HEK293T (cell line): Measurements from ENCODE around the gene PHF14.

Source experiments
- CTCF ChIA-PET: fragments of 350-600 bp; formaldehyde crosslinking; extraction: SDS; loops from one replicate; lab custom pipeline; 2021; ENCODE audit warnings: antibody characterized with exemption, inconsistent platforms; lab: Yijun Ruan, JAX
- POLR2A ChIA-PET: fragments of 350-600 bp; formaldehyde crosslinking; extraction: SDS; loops from one replicate; lab custom pipeline; 2020; ENCODE audit warnings: antibody characterized with exemption, inconsistent platforms; lab: Yijun Ruan, JAX
- DNase-seq: peaks from one replicate; pipeline ENCODE4 v3.0.0; 2012; ENCODE audit warnings: mixed read lengths; ENCODE audit errors: extremely low spot score
- ARNT ChIP-seq: fragments of 450-650 bp; IDR thresholded peaks from 2 replicates; pipeline ENCODE4 v1.6.1; 2017; ENCODE audit warnings: mild to moderate bottlenecking
- BHLHE40 ChIP-seq: fragments of 450-650 bp; IDR thresholded peaks from 2 replicates; pipeline ENCODE4 v1.6.1; 2016; ENCODE audit warnings: mild to moderate bottlenecking, moderate library complexity, borderline replicate concordance
- CTBP1 ChIP-seq: fragments of 450-650 bp; IDR thresholded peaks from 2 replicates; pipeline ENCODE4 v1.6.1; 2016; ENCODE audit warnings: borderline replicate concordance
- ELF4 ChIP-seq: fragments of 450-650 bp; IDR thresholded peaks from 2 replicates; pipeline ENCODE4 v1.6.1; 2017; ENCODE audit warnings: antibody characterized with exemption
- FOXA1 ChIP-seq: fragments of 450-650 bp; IDR thresholded peaks from 2 replicates; pipeline ENCODE4 v1.6.1; 2016; ENCODE audit warnings: mild to moderate bottlenecking
- FOXK2 ChIP-seq: fragments of 450-650 bp; IDR thresholded peaks from 2 replicates; pipeline ENCODE4 v1.6.1; 2016; ENCODE audit warnings: mild to moderate bottlenecking
- FOXM1 ChIP-seq: fragments of 450-650 bp; IDR thresholded peaks from 2 replicates; pipeline ENCODE4 v1.6.1; 2017; ENCODE audit warnings: mild to moderate bottlenecking, borderline replicate concordance
- HDGF ChIP-seq: fragments of 450-650 bp; IDR thresholded peaks from 2 replicates; pipeline ENCODE4 v1.6.1; 2017; ENCODE audit warnings: antibody characterized with exemption, borderline replicate concordance
- L3MBTL2 ChIP-seq: fragments of 450-650 bp; conservative IDR thresholded peaks from 2 replicates; pipeline ENCODE4 v1.6.1; 2016; ENCODE audit warnings: mild to moderate bottlenecking
- LEF1 ChIP-seq: fragments of 450-650 bp; IDR thresholded peaks from 2 replicates; pipeline ENCODE4 v1.6.1; 2017; ENCODE audit warnings: mild to moderate bottlenecking, borderline replicate concordance
- NFRKB ChIP-seq: fragments of 450-650 bp; IDR thresholded peaks from 2 replicates; pipeline ENCODE4 v1.6.1; 2016; ENCODE audit warnings: mild to moderate bottlenecking, moderate library complexity
- SP1 ChIP-seq: fragments of 450-650 bp; IDR thresholded peaks from 2 replicates; pipeline ENCODE4 v1.6.1; 2017
- SUZ12 ChIP-seq: fragments of 450-650 bp; IDR thresholded peaks from 2 replicates; pipeline ENCODE4 v1.6.1; 2016; ENCODE audit warnings: mild to moderate bottlenecking
- TARDBP ChIP-seq: fragments of 450-650 bp; IDR thresholded peaks from 2 replicates; pipeline ENCODE4 v1.6.1; 2016
- ZNF384 ChIP-seq: fragments of 450-650 bp; IDR thresholded peaks from 2 replicates; pipeline ENCODE4 v1.6.1; 2016
- TF ChIP-seq, protein P1 (sequence below): fragments of 450-650 bp; IDR thresholded peaks from 2 replicates; pipeline ENCODE4 v1.6.1; 2016

PHF14 gene

DNA sequence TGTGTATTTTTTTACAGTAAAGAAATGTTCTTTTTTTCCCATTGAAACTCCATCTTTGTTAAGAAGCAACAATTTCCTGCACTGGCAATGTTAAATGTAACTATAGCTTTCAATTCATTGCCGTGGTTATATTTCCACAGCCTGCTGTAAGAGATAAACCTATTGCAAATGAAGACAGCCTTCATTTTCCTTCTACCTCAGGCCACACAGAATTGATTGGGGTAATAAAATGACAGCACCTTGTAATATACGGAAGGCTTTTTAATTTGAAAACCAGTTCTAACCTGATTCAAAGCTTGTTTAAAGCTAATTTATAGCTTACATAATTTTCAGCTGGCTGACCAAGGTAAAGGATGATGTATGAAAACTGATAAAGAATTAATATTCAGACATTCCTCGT is 161.9 kb downstream of the PHF14 start:
- CTCF ChIA-PET: no interaction called here
- DNase-seq: no peak
- POLR2A ChIA-PET: no interaction called here
- no peak for TF ChIP-seq SP1
- no peak for TF ChIP-seq ARNT
- TF ChIP-seq, protein P1, sequence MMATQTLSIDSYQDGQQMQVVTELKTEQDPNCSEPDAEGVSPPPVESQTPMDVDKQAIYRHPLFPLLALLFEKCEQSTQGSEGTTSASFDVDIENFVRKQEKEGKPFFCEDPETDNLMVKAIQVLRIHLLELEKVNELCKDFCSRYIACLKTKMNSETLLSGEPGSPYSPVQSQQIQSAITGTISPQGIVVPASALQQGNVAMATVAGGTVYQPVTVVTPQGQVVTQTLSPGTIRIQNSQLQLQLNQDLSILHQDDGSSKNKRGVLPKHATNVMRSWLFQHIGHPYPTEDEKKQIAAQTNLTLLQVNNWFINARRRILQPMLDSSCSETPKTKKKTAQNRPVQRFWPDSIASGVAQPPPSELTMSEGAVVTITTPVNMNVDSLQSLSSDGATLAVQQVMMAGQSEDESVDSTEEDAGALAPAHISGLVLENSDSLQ: no peak
- TF ChIP-seq FOXA1: no peak
- TF ChIP-seq HDGF: no peak
- no peak for TF ChIP-seq NFRKB
- TF ChIP-seq BHLHE40: no peak
- TF ChIP-seq FOXK2: no peak

DNA sequence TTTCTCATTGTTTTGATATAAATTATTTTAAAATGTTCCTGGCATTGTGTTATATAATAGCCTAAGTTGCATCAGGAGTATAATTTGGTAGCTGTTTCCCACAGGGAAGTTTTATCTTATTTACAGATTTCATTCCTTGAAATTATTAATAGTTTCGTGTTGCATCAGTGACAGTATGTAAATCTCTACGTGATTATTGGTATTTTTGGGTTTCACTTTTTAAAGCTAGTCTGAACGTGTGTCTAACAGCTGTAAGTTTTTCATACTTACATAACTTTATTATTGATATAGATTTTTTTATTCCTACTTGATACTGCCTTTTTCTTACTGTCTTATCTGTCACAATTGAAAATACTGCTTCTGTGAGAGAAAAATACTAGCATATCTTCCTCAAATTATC is 167.9 kb downstream of the PHF14 start:
- DNase-seq: no peak
- ChIA-PET POLR2A (no interaction called here), CTCF (no interaction called here)
- no peak for TF ChIP-seq ELF4
- TF ChIP-seq BHLHE40: no peak
- TF ChIP-seq TARDBP: no peak
- TF ChIP-seq NFRKB: no peak
- no peak for TF ChIP-seq L3MBTL2
- TF ChIP-seq FOXK2: no peak
- no peak for TF ChIP-seq FOXA1
- TF ChIP-seq SP1: no peak
- no peak for TF ChIP-seq ARNT
- no peak for TF ChIP-seq FOXM1
- no peak for TF ChIP-seq CTBP1
- TF ChIP-seq, protein P1: no peak

DNA sequence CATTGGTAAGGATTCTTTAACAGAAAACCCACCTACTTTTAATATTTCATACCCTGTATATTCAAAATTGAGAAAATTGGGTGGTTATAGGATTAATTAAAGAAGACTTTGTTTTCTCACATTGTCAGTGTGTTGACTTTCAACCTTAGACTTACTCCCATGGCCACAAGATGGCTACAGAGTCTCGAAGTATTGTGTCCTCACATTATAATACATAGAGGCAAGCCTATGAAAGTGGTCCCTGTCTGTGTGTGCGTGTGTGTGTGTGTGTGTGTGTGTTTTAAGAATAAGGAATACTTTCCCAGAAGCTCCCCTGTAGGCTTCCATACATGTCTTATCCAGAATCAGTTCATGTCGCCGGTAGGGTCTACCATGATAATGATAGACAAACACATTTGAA is 180.0 kb downstream of the PHF14 start:
- DNase-seq: no peak
- no peak for TF ChIP-seq LEF1
- no peak for TF ChIP-seq TARDBP
- no peak for TF ChIP-seq ZNF384
- TF ChIP-seq, protein P1: no peak
- no peak for TF ChIP-seq NFRKB
- no peak for TF ChIP-seq ELF4
- no peak for TF ChIP-seq BHLHE40
- no peak for TF ChIP-seq L3MBTL2
- no peak for TF ChIP-seq SUZ12
- no peak for TF ChIP-seq ARNT
- no peak for TF ChIP-seq SP1
- no peak for TF ChIP-seq FOXK2
- TF ChIP-seq FOXM1: no peak
- no peak for TF ChIP-seq CTBP1
- ChIA-PET CTCF (no interaction called here), POLR2A (no interaction called here)

DNA sequence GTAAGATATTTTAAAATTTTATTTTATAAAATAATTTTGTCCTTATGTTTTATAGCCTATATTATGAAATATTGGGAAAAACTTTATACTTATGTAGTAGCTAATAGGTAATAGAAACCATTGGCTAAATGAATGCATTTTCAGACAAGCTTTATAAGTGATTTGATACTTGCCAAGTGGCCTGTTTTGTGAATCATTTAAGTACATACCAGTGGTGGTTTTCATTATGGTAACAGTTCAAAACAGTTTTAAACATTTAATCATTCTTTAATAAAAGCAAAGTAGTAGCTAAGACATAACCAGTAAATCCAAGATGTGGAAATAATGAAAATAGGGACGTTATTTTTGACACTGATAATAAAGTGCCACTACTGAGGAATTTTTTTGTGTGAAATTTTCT is 182.2 kb downstream of the PHF14 start:
- TF ChIP-seq FOXA1: no peak
- no peak for TF ChIP-seq TARDBP
- TF ChIP-seq NFRKB: no peak
- no peak for TF ChIP-seq HDGF
- no peak for TF ChIP-seq L3MBTL2
- no peak for TF ChIP-seq LEF1
- TF ChIP-seq BHLHE40: no peak
- no peak for TF ChIP-seq ARNT
- no peak for TF ChIP-seq ELF4
- no peak for TF ChIP-seq FOXK2
- TF ChIP-seq ZNF384: no peak
- TF ChIP-seq SUZ12: no peak
- TF ChIP-seq CTBP1: no peak
- TF ChIP-seq, protein P1: no peak
- TF ChIP-seq SP1: no peak
- no peak for TF ChIP-seq FOXM1
- POLR2A ChIA-PET: no interaction called here

DNA sequence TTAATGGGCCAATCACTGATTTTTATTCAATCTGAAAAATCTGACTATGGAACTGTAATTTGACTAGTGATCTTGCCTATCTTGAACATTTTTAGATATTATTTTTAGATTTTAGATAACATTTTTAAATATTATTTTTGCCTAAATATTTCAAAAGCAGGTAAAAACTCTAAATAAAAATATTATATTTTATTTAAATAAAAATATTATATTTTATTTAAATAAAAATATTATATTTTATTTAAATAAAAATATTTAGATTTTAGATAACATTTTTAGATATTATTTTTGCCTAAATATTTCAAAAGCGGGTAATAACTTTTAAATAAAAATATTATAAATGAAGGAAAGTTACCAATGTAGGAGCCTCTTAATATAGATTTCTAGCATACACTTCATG is 187.8 kb downstream of the PHF14 start:
- TF ChIP-seq SP1 (no peak), NFRKB (no peak), ZNF384 (no peak), SUZ12 (no peak), LEF1 (no peak), TARDBP (no peak), ELF4 (no peak), HDGF (no peak), FOXA1 (no peak)
- TF ChIP-seq, protein P1: no peak
- no peak for DNase-seq
- ChIA-PET POLR2A (no interaction called here), CTCF (no interaction called here)

More for the DNA sequence above, 182.2 kb downstream of the PHF14 start:
- CTCF ChIA-PET: no interaction called here
- no peak for DNase-seq
